Neural crest cell (in vitro differentiated cells): ENCODE measurements around the gene MYH9. TPM values are rescaled to one million over a fixed set of nuclear protein-coding genes. Genes with fewer than 3 reads are reported as not detected.

ENCODE experiments used
- DNase-seq: peaks from one replicate; pipeline ENCODE4 v3.0.0; 2021; ENCODE audit warnings: low read depth, mixed read lengths, low spot score
- H3K27ac Mint-ChIP-seq: one replicate; pipeline ENCODE4 v1.8.0; 2021; ENCODE audit warnings: mild to moderate bottlenecking, mixed read lengths; ENCODE audit not compliant: unreplicated experiment
- H3K27me3 Mint-ChIP-seq: 2 replicates; pipeline ENCODE4 v1.8.0; 2021; ENCODE audit warnings: low read depth, mild to moderate bottlenecking, mixed read lengths
- H3K36me3 Mint-ChIP-seq: 2 replicates; pipeline ENCODE4 v1.8.0; 2021; ENCODE audit warnings: low read depth, mild to moderate bottlenecking, mixed read lengths
- H3K4me1 Mint-ChIP-seq: 2 replicates; pipeline ENCODE4 v1.8.0; 2021; ENCODE audit warnings: mixed read lengths
- H3K4me3 Mint-ChIP-seq: one replicate; pipeline ENCODE4 v1.8.0; 2021; ENCODE audit warnings: mild to moderate bottlenecking, mixed read lengths
- H3K9me3 Mint-ChIP-seq: 2 replicates; pipeline ENCODE4 v1.8.0; 2021; ENCODE audit warnings: mixed read lengths
- total RNA-seq: library from RNA; stranded (reverse); gene quantifications from 2 replicates; pipeline ENCODE4 v1.2.1, GENCODE V29; 2021
- TF ChIP-seq, protein P1 (sequence below): fragments of 200-600 bp; sonication (generic); conservative IDR thresholded peaks from 2 replicates; pipeline ENCODE4 v1.5.0; 2021; ENCODE audit warnings: antibody characterized with exemption, mild to moderate bottlenecking

The MYH9 gene
- total RNA-seq, 1 donor from 2014 or later: 160 TPM

DNA sequence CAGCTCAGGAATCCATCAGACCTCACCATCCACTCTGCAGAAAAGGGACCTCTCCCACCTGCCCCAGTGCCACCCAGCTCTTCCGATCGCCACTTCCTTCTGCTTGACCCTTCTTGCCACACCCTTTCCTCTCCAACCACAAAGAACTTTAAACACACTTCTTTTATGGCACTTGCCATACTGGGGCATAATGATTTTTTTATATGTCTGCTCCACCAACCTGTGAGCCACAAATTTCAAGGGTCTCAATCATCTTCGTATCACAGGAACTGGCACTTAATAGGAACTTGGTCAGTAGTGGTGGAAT lies 11.7 kb upstream of the MYH9 start:
- H3K27ac Mint-ChIP-seq: no peak overlapping the region
- no peak overlapping the region for H3K4me3 Mint-ChIP-seq
- TF ChIP-seq, protein P1, sequence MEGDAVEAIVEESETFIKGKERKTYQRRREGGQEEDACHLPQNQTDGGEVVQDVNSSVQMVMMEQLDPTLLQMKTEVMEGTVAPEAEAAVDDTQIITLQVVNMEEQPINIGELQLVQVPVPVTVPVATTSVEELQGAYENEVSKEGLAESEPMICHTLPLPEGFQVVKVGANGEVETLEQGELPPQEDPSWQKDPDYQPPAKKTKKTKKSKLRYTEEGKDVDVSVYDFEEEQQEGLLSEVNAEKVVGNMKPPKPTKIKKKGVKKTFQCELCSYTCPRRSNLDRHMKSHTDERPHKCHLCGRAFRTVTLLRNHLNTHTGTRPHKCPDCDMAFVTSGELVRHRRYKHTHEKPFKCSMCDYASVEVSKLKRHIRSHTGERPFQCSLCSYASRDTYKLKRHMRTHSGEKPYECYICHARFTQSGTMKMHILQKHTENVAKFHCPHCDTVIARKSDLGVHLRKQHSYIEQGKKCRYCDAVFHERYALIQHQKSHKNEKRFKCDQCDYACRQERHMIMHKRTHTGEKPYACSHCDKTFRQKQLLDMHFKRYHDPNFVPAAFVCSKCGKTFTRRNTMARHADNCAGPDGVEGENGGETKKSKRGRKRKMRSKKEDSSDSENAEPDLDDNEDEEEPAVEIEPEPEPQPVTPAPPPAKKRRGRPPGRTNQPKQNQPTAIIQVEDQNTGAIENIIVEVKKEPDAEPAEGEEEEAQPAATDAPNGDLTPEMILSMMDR: no peak
- H3K36me3 Mint-ChIP-seq: no peaks in the 10 kb centered on the region
- H3K4me1 Mint-ChIP-seq: no peaks in the 10 kb centered on the region
- H3K27me3 Mint-ChIP-seq: no peaks in the 10 kb centered on the region
- DNase-seq: no peak
- no peaks in the 10 kb centered on the region for H3K9me3 Mint-ChIP-seq

DNA sequence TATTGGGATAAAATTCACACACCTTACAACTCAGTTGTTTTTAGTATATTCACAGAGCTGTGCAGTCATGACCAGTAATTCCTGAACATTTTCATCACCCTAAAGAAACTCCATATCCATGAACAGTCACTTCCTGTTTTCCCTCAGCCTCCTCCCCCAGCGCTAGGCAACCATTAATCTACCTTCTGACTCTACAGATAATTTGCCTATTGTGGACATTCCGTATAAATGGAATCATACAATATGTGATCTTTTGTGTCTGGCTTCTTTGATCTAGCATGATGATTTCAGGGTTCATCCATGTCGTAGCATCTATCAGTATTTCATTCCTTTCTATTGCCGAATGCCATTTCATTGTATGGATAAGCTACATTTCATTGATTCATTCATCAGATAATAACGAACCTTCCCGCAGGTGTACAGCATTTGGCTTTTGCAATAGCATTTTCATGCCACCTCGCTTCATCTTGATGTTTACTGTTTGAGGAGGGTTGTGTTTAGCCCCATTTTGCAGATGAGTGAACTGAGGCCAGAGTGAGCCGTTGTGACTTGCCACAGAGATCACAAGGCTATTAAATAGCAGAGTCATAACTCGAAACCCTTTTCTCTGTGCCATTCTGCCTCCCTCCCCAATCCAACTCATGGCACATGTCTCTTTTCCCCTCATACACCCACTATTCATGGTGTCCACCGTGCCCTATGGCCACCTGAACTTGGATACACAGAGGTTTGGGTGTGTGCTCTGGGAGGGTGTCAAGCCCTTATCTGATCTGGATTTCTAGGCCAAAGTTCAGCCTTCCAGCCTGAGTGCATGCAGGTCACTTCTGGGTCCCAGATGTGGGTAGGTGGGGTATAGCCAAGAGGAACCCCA lies 11.1 kb upstream of the MYH9 start:
- Mint-ChIP-seq H3K27me3 (no peaks in the 10 kb centered on the region), H3K4me1 (no peaks in the 10 kb centered on the region), H3K27ac (no peak overlapping the region), H3K9me3 (no peaks in the 10 kb centered on the region), H3K36me3 (no peaks in the 10 kb centered on the region), H3K4me3 (no peak overlapping the region)
- TF ChIP-seq, protein P1: no peak
- no peak for DNase-seq

DNA sequence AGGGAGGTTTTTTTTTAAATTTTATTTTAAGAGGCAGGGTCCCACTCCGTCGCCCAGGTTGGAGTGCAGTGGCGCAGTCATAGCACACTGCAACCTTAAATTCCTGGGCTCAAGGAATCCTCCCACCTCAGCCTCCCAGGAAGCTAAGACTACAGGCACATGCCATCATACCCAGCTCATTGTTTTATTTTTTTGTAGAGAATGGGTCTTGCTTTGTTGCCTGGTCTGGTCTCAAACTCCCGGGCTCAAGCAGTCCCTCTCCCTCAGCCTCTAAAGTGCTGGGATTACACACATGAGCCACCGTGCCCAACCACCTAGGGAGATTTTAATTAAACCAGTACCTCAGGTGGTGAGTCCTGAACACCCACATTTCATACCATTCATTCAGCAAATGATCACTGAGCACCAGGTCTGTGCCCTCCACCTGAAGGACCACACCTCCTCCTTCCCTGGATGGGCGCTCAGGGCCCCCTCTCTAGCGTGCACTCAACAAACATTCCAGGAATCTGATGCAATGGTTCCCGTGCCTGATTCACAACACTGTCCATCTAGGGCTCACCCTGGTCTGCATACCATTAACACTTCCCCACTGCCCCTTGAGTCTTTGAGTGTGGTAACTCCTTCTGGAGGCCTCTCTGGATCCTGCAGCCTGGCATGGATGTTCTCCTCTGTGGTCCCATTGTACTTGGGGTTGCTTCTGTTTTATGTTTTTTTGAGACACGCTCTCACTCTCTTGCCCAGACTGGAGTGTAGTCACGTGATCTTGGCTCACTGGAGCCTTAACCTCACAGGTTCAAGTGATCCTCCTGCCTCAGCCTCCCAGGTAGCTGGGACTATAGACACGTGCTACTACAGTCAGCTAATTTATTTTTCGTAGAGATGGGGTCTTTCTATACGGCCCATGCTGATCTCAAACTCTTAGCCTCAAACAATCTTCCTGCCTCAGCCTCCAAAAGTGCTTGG lies 9.6 kb upstream of the MYH9 start:
- DNase-seq: no peak
- peak overlapping the region; percentile 86 for H3K27ac Mint-ChIP-seq
- no peaks in the 10 kb centered on the region for H3K36me3 Mint-ChIP-seq
- H3K9me3 Mint-ChIP-seq: no peaks in the 10 kb centered on the region
- TF ChIP-seq, protein P1: no peak
- H3K4me3 Mint-ChIP-seq: no peak overlapping the region
- no peaks in the 10 kb centered on the region for H3K4me1 Mint-ChIP-seq
- no peaks in the 10 kb centered on the region for H3K27me3 Mint-ChIP-seq

DNA sequence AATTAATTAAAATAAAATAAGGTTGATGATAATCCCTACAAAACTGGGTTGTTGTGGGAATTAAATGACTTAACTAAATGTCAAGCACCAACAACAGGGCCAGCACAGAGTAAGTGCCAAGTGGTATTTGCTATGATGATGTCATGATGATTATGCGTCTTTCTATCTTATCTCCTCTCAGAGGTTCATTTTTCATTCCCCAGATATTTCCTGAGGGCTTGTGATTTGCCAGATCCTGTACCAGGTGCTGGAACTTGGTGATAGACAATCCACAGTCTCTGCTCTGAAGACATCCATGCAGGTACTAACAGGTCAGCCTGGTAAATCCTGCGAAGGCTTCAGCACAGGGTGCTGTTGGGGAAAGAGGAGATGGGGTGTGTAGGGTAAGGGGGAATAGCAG lies 8.1 kb upstream of the MYH9 start:
- H3K36me3 Mint-ChIP-seq: no peaks in the 10 kb centered on the region
- no peak for DNase-seq
- TF ChIP-seq, protein P1: no peak
- H3K4me3 Mint-ChIP-seq: no peak overlapping the region
- H3K27ac Mint-ChIP-seq: no peak overlapping the region
- H3K27me3 Mint-ChIP-seq: no peaks in the 10 kb centered on the region
- H3K9me3 Mint-ChIP-seq: no peaks in the 10 kb centered on the region
- H3K4me1 Mint-ChIP-seq: peaks cover 7% of the 10 kb centered on the region

DNA sequence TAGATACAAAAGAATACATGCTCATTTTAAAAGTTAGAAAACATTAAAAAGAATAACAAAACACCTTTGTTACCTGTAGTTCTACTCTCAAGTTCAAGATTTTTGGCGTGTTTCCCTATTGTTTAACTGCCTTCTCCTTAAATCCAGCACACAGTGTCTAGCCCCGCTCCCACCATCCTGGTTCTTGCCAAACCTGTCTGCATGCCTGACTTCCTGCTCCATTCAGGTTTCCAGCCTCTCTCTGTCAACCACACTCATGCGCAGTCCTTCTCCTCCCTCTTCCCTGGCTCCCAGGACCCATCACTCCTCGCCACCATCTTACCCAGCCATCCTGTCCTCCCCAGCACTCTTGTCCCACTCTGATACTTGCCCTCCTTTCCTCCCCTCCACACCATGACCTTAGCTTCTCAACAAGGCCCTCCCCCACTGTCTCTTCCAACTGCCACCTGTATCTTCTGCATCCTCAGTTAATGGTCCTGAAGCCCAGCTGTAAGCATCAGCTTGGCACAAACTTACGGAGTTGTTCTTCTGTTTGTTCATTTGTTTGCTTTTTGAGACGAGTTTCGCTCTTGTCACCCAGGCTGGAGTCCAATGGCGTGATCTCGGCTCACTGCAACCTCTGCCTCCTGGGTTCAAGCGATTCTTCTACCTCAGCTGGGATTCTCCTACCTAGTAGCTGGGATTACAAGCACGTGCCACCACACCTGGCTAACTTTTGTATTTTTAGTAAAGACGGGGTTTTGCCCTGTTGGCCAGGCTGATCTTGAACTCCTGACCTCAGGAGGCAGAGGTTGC lies 7.5 kb upstream of the MYH9 start:
- peaks cover 7% of the 10 kb centered on the region for H3K4me1 Mint-ChIP-seq
- DNase-seq: no peak
- no peaks in the 10 kb centered on the region for H3K27me3 Mint-ChIP-seq
- no peaks in the 10 kb centered on the region for H3K9me3 Mint-ChIP-seq
- no peaks in the 10 kb centered on the region for H3K36me3 Mint-ChIP-seq
- TF ChIP-seq, protein P1: no peak
- H3K27ac Mint-ChIP-seq: peak overlapping the region; percentile 7
- H3K4me3 Mint-ChIP-seq: no peak overlapping the region
